HG02852 (cell line): ENCODE results near the gene DTWD2.
"Not testable (repeated sequence)": the region's sequence is repeated elsewhere in the genome, so short reads cannot be mapped to it uniquely, and the experiment has no call there.

ENCODE experiments used
- ATAC-seq: cut with Tn5 transposase; IDR thresholded peaks from one replicate; pipeline ENCODE4 v1.9.1; 2021; ENCODE audit warnings: mild to moderate bottlenecking, moderate library complexity; ENCODE audit not compliant: unreplicated experiment

DTWD2 gene

GRCh38 chr5:118998861-118999260 lies 10.5 kb upstream of the DTWD2 start:
- ATAC-seq, result not testable (repeated sequence)

- no peak for ATAC-seq
Measured at GRCh38 chr5:118996098-118996497, 7.8 kb upstream of the DTWD2 start.

- ATAC-seq, result no peak
Measured at GRCh38 chr5:118994595-118994994, 6.2 kb upstream of the DTWD2 start.

GRCh38 chr5:118993118-118993517 lies 4.8 kb upstream of the DTWD2 start:
- ATAC-seq, result not testable (repeated sequence)

GRCh38 chr5:118992055-118992454 lies 3.7 kb upstream of the DTWD2 start:
- not testable (repeated sequence) for ATAC-seq

GRCh38 chr5:118990582-118990981 lies 2.2 kb upstream of the DTWD2 start:
- no peak for ATAC-seq

- no peak for ATAC-seq
Measured at GRCh38 chr5:118989816-118990215, 1.5 kb upstream of the DTWD2 start.

GRCh38 chr5:118988866-118989180 lies 476 bp upstream of the DTWD2 start:
- no peak for ATAC-seq

GRCh38 chr5:118984602-118985001 lies 3.7 kb downstream of the DTWD2 start:
- no peak for ATAC-seq

GRCh38 chr5:118981783-118982182 lies 6.6 kb downstream of the DTWD2 start:
- no peak for ATAC-seq

GRCh38 chr5:118980438-118980837 lies 7.9 kb downstream of the DTWD2 start:
- ATAC-seq, result no peak

- ATAC-seq, result no peak
Measured at GRCh38 chr5:118980017-118980416, 8.3 kb downstream of the DTWD2 start.

- ATAC-seq, result not testable (repeated sequence)
Measured at GRCh38 chr5:118973779-118974445, 14.4 kb downstream of the DTWD2 start.

GRCh38 chr5:118968925-118969375 lies 19.4 kb downstream of the DTWD2 start:
- no peak for ATAC-seq

- ATAC-seq, result no peak
Measured at GRCh38 chr5:118968406-118968911, 19.9 kb downstream of the DTWD2 start.

- ATAC-seq, result no peak
Measured at GRCh38 chr5:118967059-118967508, 21.3 kb downstream of the DTWD2 start.

- ATAC-seq, result no peak
Measured at GRCh38 chr5:118965890-118966289, 22.5 kb downstream of the DTWD2 start.

- not testable (repeated sequence) for ATAC-seq
Measured at GRCh38 chr5:118964970-118965369, 23.4 kb downstream of the DTWD2 start.

GRCh38 chr5:118964388-118964787 lies 24.0 kb downstream of the DTWD2 start:
- ATAC-seq, result not testable (repeated sequence)

GRCh38 chr5:118963169-118963568 lies 25.2 kb downstream of the DTWD2 start:
- ATAC-seq, result no peak

- no peak for ATAC-seq
Measured at GRCh38 chr5:118960557-118960956, 27.8 kb downstream of the DTWD2 start.

GRCh38 chr5:118956727-118957126 lies 31.6 kb downstream of the DTWD2 start:
- no peak for ATAC-seq

GRCh38 chr5:118953652-118954005 lies 34.7 kb downstream of the DTWD2 start:
- ATAC-seq, result no peak
